Coronary artery (tissue), 2 donors: ENCODE data around the gene FYN.

Experiments used
- DNase-seq: peaks from one replicate; pipeline ENCODE4 v3.0.0-alpha.2; 2017; ENCODE audit warnings: low spot score
- H3K27ac ChIP-seq, 2 donors: fragments of 200-600 bp; sonication (generic); one replicate each; pipeline ENCODE4 v1.5.1; 2016 to 2019
- H3K4me3 ChIP-seq: fragments of 200-600 bp; sonication (generic); 2 replicates; pipeline ENCODE4 v1.5.1; 2016; ENCODE audit warnings: mild to moderate bottlenecking, moderate library complexity
- CTCF ChIP-seq: fragments of 200-600 bp; sonication (generic); IDR thresholded peaks from one replicate; pipeline ENCODE4 v1.5.1; 2019; ENCODE audit warnings: antibody characterized with exemption

FYN gene

GRCh38 chr6:111734068-111735061, 138.9 kb downstream of the FYN start:
- no peak for TF ChIP-seq CTCF

GRCh38 chr6:111732390-111732789, 140.9 kb downstream of the FYN start:
- H3K27ac ChIP-seq = no peak overlapping the region
- TF ChIP-seq CTCF = no peak

More at GRCh38 chr6:111734068-111735061, 138.9 kb downstream of the FYN start:
- DNase-seq = no peak
- Histone ChIP-seq H3K27ac (no peak overlapping the region), H3K4me3 (no peak overlapping the region)

GRCh38 chr6:111731456-111732195, 141.6 kb downstream of the FYN start:
- DNase-seq = no peak
- no peak overlapping the region for H3K4me3 ChIP-seq
- no peak for TF ChIP-seq CTCF
- H3K27ac ChIP-seq = no peak overlapping the region

More at GRCh38 chr6:111732390-111732789, 140.9 kb downstream of the FYN start:
- no peak overlapping the region for H3K4me3 ChIP-seq
- no peak for DNase-seq

GRCh38 chr6:111730864-111731263, 142.4 kb downstream of the FYN start:
- peak overlapping the region in 1 of 2 donors; percentile 10 for H3K27ac ChIP-seq
- DNase-seq = no peak
- H3K4me3 ChIP-seq = no peak overlapping the region
- TF ChIP-seq CTCF = no peak

- DNase-seq = no peak
- Histone ChIP-seq H3K27ac (no peak overlapping the region), H3K4me3 (no peak overlapping the region)
- no peak for TF ChIP-seq CTCF
Measured at GRCh38 chr6:111727802-111728201, 145.4 kb downstream of the FYN start.

GRCh38 chr6:111727041-111727440, 146.2 kb downstream of the FYN start:
- TF ChIP-seq CTCF = no peak
- no peak overlapping the region for H3K4me3 ChIP-seq
- no peak for DNase-seq
- no peak overlapping the region for H3K27ac ChIP-seq
